Right hindlimb (tissue), 1 donor: ENCODE data around the gene PTPN14.

Source experiments
- DNase-seq: peaks from one replicate; pipeline ENCODE4 v3.0.0-alpha.2; 2018

PTPN14 gene

GRCh38 chr1:214386747-214387146, 164.7 kb downstream of the PTPN14 start:
- DNase-seq: no peak

- no peak for DNase-seq
Observed at GRCh38 chr1:214386333-214386732, 165.1 kb downstream of the PTPN14 start.

GRCh38 chr1:214385428-214385827, 166.0 kb downstream of the PTPN14 start:
- no peak for DNase-seq

- no peak for DNase-seq
Observed at GRCh38 chr1:214384373-214385079, 166.9 kb downstream of the PTPN14 start.

- DNase-seq: no peak
Observed at GRCh38 chr1:214383381-214384372, 167.7 kb downstream of the PTPN14 start.

GRCh38 chr1:214380986-214381695, 170.3 kb downstream of the PTPN14 start:
- DNase-seq: no peak

GRCh38 chr1:214380396-214380795, 171.0 kb downstream of the PTPN14 start:
- no peak for DNase-seq

GRCh38 chr1:214379236-214379970, 172.0 kb downstream of the PTPN14 start:
- DNase-seq: no peak

- no peak for DNase-seq
Observed at GRCh38 chr1:214378492-214378891, 172.9 kb downstream of the PTPN14 start.

- no peak for DNase-seq
Observed at GRCh38 chr1:214377886-214378285, 173.5 kb downstream of the PTPN14 start.

- no peak for DNase-seq
Observed at GRCh38 chr1:214377485-214377884, 173.9 kb downstream of the PTPN14 start.

GRCh38 chr1:214372092-214372491, 179.3 kb downstream of the PTPN14 start:
- no peak for DNase-seq

GRCh38 chr1:214370615-214371014, 180.8 kb downstream of the PTPN14 start:
- DNase-seq: no peak

GRCh38 chr1:214369364-214369763, 182.0 kb downstream of the PTPN14 start:
- DNase-seq: no peak

GRCh38 chr1:214367841-214368240, 183.6 kb downstream of the PTPN14 start:
- DNase-seq: no peak

- DNase-seq: peak; percentile 48
Observed at GRCh38 chr1:214364786-214365295, 186.6 kb downstream of the PTPN14 start.

- DNase-seq: peak; percentile 61
Observed at GRCh38 chr1:214364386-214364785, 187.0 kb downstream of the PTPN14 start.

- no peak for DNase-seq
Observed at GRCh38 chr1:214363386-214363785, 188.0 kb downstream of the PTPN14 start.

GRCh38 chr1:214362188-214362882, 189.1 kb downstream of the PTPN14 start:
- no peak for DNase-seq

- no peak for DNase-seq
Observed at GRCh38 chr1:214361636-214362035, 189.8 kb downstream of the PTPN14 start.

GRCh38 chr1:214360525-214361164, 190.8 kb downstream of the PTPN14 start:
- no peak for DNase-seq
